GM19025 (cell line): Measurements from ENCODE around the gene RASGRP1.

Source experiments
- ATAC-seq: cut with Tn5 transposase; IDR thresholded peaks from one replicate; pipeline ENCODE4 v1.9.1; 2021; ENCODE audit warnings: mild to moderate bottlenecking, low read depth, moderate library complexity; ENCODE audit not compliant: unreplicated experiment

The RASGRP1 gene

DNA sequence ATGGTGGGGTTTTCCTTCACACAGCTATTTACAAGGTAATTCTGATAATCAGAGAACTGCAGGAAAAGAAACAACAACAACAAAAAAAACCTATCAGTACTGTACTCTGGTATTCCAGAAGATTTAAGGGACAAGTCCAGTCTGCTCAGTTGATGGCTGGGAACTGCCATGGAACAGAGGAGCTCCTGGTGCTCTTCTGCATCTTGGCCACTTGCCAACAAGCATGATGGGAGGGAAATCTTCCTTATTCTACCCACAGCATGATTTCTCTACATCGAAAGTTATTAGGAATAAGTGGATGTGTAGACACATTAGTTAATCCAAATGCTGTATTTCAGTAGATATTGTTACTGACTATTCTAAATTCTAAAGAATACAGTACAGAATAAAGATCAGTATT is 51.7 kb downstream of the RASGRP1 start:
- ATAC-seq: no peak

- no peak for ATAC-seq
Observed at GRCh38 chr15:38509152-38509551, 55.5 kb downstream of the RASGRP1 start.

GRCh38 chr15:38508647-38509046 is 56.0 kb downstream of the RASGRP1 start:
- ATAC-seq: no peak

DNA sequence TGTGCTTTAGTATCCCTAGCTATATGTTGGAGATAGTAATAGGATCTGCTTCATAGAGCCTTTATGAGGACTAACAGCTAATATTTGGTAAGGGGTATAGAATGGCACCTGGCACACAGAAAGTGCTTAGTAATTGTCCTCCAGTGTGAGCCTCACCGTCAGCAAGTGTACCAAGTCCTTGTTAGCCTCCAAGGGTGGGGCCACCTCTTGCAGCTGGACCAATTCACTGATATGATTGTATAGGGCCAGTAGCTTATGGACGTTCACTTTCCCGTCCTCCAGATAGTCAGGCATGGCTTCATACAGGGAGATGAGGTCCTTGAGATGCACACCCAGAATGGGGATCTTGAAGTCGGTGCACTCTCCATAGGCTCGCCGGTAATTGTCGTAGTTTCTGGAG is 57.0 kb downstream of the RASGRP1 start:
- no peak for ATAC-seq

DNA sequence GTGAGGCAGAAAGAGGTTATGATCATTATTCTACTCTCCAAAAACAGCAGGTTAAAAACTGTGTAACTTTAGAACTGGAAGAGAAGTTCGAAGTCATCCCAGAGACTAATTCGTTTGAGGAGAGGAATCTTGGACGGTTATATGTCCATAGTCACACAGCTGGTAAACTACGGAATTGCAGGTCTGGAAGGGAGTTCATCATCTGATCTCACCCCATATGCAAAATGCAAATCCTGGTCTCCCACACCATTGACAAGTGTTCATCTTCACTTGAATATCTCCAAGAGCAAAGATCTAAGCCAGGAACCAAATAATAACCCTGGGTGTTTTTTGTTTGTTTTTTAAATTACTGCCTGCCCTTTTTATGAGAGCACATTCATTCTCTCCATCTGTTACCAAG is 57.6 kb downstream of the RASGRP1 start:
- ATAC-seq: no peak

DNA sequence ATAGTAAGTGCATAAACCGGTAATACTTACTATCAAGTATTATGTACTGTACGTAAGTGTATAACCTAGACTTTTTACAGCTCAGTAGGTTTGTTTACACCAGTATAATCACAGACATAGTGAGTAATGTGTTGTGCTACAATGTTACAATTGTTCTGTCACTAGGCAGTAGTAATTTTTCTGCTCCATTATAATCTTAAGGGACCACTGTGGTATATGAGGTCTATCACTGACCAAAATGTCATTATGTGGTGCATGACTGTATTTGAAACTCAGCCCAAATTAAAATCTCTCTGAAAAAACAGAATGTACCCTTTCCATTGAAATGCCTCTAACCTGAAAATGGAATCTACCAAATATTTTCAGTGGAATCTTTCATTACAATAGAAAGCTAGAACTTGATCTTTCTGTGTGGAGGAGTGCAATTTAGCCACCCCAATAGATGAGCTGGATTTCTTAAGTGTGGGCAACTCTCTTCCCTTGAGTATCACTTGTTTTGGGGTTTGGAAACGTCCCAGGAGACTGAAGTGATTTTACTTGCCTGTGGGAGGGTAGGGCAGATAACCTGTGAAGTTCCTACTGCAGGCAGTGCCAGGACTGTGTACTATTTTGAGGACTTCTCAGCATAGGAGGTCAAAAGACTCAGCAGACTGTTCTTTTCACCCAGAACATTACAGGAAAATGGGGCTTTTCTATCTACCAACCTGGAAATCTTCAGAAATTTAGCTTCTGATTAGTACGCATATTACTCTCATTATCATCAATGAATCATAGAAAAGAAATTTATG is 59.7 kb downstream of the RASGRP1 start:
- ATAC-seq: no peak

- ATAC-seq: no peak
Observed at GRCh38 chr15:38503496-38503895, 61.1 kb downstream of the RASGRP1 start.

GRCh38 chr15:38499651-38500050 is 65.0 kb downstream of the RASGRP1 start:
- no peak for ATAC-seq

GRCh38 chr15:38496151-38496550 is 68.5 kb downstream of the RASGRP1 start:
- no peak for ATAC-seq

GRCh38 chr15:38490242-38490922 is 74.2 kb downstream of the RASGRP1 start:
- ATAC-seq: no peak

- ATAC-seq: no peak
Observed at GRCh38 chr15:38487378-38487777, 77.2 kb downstream of the RASGRP1 start.

DNA sequence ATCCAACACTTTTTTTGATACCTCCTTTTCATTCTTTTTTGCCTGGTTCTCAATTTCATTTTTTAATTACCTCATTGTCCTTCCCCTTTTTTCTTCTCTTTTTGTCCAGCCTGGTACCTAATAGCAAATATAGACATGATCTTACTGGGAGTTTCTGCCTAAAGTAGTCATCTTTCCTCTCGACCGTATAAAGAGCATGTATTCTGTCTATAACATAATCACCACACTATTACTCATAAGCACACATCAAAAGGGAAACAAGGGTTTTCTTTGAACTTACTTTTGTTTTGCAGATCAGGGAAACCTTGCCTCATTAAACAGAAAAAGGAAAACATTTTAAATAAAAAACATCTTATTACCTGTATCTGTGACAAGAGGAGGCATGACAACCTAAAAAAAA is 77.7 kb downstream of the RASGRP1 start:
- no peak for ATAC-seq

DNA sequence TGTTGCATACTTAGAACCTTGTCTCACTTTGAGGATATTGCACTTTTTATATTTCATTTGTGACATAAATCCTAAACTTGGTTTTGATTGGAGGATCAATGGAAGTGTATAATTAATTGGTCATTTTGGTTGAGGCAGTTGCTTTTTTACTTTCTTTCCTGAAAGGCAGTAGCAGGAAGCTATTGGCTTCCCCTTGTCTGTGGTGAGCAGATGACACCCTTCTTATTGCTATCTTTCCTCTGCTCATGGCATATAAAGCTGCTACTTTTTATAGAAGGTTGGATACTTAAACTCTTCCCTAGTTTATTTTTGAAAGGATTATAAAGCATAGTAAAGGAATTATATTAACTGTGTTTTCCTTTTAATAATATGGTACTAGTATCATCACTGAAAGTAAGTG is 82.0 kb downstream of the RASGRP1 start:
- ATAC-seq: no peak

- no peak for ATAC-seq
Observed at GRCh38 chr15:38481761-38482160, 82.9 kb downstream of the RASGRP1 start.

GRCh38 chr15:38481113-38481512 is 83.5 kb downstream of the RASGRP1 start:
- ATAC-seq: no peak

DNA sequence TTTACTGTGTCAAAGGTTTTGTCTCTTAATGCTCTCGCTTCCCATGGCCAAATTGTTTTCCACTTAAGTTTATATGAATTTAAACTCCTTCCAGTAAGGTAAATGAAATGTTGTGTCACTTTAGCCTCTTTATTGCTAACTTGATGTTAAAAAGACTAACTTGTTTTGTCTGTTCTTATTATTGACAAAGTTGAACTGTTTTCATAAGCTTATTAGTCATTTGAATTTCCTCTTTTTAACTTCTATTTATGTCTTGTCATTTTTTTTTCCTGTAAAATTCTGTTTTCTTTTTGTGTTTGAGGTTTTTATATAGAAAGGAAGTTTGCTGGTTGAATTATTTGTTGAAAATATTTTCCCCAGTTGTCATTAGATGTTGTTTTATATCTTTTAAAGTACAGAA is 84.9 kb downstream of the RASGRP1 start:
- no peak for ATAC-seq

- ATAC-seq: no peak
Observed at GRCh38 chr15:38479266-38479665, 85.3 kb downstream of the RASGRP1 start.

GRCh38 chr15:38477637-38478036 is 87.0 kb downstream of the RASGRP1 start:
- ATAC-seq: no peak

GRCh38 chr15:38476120-38476519 is 88.5 kb downstream of the RASGRP1 start:
- ATAC-seq: no peak

DNA sequence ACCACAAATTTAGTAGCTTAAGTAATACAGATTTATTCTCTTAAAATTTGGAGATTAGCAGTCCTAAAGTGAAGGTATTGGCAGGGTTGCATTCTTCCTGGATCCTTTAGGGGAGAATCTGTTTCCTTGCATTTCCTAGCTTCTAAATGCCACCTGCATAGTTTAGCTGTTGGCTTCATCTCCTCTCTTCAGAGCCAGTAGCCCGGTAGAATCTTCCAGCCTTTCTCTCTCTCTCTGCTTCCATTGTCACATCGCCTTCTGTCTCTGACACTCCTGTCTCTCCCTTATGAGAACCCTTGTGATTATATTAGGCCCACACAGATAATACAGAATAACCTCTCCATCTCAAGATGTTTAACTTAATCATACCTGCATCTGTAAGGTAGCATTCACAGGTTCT is 89.3 kb downstream of the RASGRP1 start:
- no peak for ATAC-seq

DNA sequence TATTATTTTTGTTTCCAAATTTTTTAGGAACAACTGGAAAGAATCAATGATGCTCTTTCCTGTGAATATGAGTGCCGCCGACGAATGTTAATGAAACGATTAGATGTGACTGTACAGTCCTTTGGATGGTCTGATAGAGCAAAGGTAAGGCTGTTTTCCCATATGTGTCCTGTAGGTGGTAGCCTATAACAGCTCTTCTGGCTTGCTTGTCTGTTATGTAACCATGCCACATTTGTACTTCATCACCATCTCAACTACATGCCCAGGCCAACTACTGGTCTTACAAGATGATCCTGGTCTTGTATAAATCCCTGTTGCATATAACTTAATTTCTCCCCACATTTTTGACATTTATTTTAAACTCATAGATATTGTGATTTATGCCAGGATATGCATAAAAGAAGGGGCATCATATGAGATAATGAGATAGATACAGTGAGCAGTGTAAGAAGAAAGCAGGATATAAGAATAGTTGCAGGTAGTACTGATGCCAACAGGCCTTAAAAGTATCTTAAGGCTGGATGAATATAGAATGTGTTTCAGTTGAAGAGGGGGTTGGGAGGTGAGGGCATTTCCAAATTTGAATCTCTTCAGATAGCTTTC is 90.4 kb downstream of the RASGRP1 start:
- peak; percentile 94 for ATAC-seq

GRCh38 chr15:38471974-38472373 is 92.6 kb downstream of the RASGRP1 start:
- no peak for ATAC-seq
